GM18870 (cell line): Measurements from ENCODE around the gene ATP6V1B1.

Source experiments
- ATAC-seq: cut with Tn5 transposase; IDR thresholded peaks from one replicate; pipeline ENCODE4 v1.9.1; 2021; ENCODE audit warnings: moderate library complexity; ENCODE audit not compliant: unreplicated experiment

The ATP6V1B1 gene

GRCh38 chr2:70901227-70902066 is 34.3 kb upstream of the ATP6V1B1 start:
- no peak for ATAC-seq

DNA sequence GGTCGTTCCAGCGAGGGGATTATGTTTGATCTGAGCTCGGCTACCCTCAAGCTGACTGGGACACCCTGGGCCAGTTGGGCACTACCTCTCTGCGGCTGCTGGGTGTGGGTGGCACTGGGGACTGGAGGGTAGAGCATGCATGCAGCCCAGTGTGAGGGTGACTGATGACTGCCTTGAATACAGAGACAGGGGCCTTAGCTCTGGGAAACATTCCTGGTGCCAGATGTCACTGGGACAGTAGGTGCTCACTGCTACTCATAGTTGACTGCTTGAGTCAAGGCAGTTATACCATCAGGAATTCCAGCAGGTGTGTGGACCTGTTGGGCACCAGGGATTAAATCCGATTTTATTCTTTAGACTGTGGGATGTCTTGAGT is 33.6 kb upstream of the ATP6V1B1 start:
- no peak for ATAC-seq

GRCh38 chr2:70902579-70902978 is 33.1 kb upstream of the ATP6V1B1 start:
- ATAC-seq: no peak

GRCh38 chr2:70903171-70903570 is 32.5 kb upstream of the ATP6V1B1 start:
- no peak for ATAC-seq

GRCh38 chr2:70903641-70904340 is 31.9 kb upstream of the ATP6V1B1 start:
- no peak for ATAC-seq

GRCh38 chr2:70904371-70905216 is 31.1 kb upstream of the ATP6V1B1 start:
- ATAC-seq: no peak

- no peak for ATAC-seq
Observed at GRCh38 chr2:70905443-70906421, 30.0 kb upstream of the ATP6V1B1 start.

DNA sequence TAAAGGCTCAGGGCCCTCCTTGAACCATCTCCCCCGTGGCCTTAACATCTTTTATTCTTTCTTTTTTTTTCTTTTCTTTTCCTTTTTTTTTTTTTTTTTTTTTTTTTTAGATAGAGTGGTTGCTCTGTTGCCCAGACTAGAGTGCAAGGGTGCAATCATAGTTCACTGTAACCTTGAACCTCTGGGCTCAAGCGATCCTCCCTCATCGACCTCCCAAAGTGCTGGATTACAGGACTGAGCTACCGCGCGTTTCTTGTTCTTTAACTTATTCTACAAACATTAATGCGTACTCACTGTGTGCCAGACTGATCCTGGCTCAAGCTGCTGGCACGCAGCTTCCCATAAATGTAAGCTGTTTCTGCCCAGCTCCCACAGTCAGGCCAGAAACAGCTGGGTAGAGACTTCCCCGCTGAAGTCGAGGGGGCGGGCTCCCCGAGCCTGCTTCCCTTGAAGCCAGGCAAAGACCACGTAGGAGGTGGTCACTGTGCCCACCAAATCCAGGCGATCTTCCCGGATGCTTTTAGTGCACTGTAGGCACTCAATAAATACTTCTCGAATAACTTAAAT is 29.2 kb upstream of the ATP6V1B1 start:
- ATAC-seq: no peak

GRCh38 chr2:70907130-70908057 is 28.3 kb upstream of the ATP6V1B1 start:
- ATAC-seq: no peak

DNA sequence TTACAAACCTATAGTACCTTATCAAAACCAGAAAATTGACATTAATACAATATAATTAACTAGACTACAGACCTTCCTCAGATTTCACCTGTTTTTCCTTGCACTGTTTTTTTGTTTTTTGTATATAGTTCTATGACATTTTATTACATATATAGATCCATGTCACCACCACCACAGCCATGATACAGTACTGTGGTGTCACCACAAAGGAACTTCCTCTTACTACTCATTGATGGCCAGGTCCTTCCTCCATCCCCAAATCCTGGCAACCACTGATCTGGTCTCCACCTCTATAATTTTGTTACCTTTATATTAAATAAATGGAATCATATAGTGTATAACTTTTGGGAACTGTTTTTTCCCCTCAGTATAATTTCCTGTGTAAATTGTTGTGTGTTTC is 19.4 kb upstream of the ATP6V1B1 start:
- no peak for ATAC-seq

- no peak for ATAC-seq
Observed at GRCh38 chr2:70918016-70918415, 17.7 kb upstream of the ATP6V1B1 start.

GRCh38 chr2:70919672-70920366 is 15.9 kb upstream of the ATP6V1B1 start:
- ATAC-seq: no peak

DNA sequence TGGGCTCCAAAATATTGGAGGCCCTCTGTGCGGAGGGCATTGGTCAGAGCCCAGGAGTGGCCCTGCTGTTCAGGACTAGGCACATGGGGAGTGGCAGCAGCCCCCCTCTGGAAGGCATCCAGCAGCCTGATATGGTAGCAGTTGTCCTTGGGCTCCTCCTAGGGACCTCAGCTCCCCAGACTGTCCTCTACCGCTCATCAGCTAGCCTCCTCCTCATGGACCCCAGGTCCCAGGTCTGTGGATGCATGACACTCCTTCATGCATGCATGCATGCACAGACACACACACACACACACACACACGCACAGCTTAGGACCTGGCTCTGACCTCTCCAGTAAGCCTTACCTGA is 15.4 kb upstream of the ATP6V1B1 start:
- no peak for ATAC-seq

DNA sequence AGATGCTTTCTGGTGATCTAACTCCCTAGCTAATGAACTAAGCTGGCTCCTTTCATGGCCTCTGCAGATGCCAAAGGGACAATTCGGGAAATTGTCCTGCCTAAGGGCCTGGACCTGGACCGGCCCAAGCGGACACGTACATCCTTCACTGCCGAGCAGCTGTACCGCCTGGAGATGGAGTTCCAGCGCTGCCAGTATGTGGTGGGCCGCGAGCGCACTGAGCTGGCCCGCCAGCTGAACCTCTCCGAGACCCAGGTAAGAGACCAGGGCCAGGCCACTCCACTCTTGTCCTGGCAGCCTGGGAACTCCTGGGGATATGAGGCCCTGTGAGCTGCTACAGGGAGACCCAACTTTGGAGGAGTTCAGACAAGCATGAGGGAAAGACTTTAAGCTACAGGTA is 14.7 kb upstream of the ATP6V1B1 start:
- ATAC-seq: no peak

- no peak for ATAC-seq
Observed at GRCh38 chr2:70921839-70922234, 13.9 kb upstream of the ATP6V1B1 start.

- ATAC-seq: no peak
Observed at GRCh38 chr2:70922235-70923234, 13.2 kb upstream of the ATP6V1B1 start.

DNA sequence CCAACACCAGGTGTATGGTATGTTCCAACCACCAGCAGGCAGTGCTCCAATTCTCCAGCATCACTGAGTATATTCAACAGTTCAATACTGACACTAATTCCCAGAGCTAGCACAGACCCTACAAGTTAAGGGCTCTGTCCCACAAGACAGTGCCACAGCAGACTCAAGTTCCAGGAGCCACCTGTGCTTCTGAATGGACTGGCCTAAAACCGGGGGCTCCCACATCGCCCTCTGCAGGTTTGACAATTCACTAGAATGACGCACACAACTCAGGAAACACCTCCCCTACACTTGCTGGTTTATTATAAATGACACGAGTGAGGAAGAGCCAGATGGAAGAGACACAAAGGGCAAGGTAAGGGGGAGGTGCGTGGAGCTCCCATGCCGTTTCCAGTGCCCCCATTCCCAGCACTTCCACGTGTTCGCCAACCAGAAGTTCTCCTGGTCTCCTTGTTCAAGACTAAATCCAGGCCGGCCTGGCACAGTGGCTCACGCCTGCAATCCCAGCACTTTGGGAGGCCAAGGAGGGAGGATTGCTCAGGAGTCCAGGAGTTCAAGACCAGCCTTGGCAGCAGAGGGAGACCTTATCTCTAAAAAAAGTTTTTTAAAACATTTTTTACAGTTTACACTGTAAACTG is 12.2 kb upstream of the ATP6V1B1 start:
- ATAC-seq: no peak
